H1 (cell line): ENCODE results near the gene HEXIM2. TPM values are rescaled to one million over a fixed set of nuclear protein-coding genes. Genes with fewer than 3 reads are reported as not detected.

Experiments used
- CBX5 ChIP-seq: fragments of 300-800, 300-1000 bp; sonication (generic); IDR thresholded peaks from 2 replicates; pipeline ENCODE4 v1.7.1; 2016; ENCODE audit warnings: antibody characterized with exemption, low read length, low read depth
- GABPA ChIP-seq: IDR thresholded peaks from 2 replicates; pipeline ENCODE4 v1.6.1; 2011; ENCODE audit warnings: mild to moderate bottlenecking, low read length, moderate library complexity, borderline replicate concordance; ENCODE audit not compliant: insufficient read depth
- JUN ChIP-seq: IDR thresholded peaks from 2 replicates; pipeline ENCODE4 v1.6.1; 2011; ENCODE audit warnings: low read depth, mild to moderate bottlenecking, improper control_type of control experiment, low read length
- KDM4A ChIP-seq: IDR thresholded peaks from one replicate; pipeline ENCODE4 v1.7.1; 2012; ENCODE audit warnings: low read depth, mild to moderate bottlenecking, moderate library complexity, low read length, inconsistent platforms; ENCODE audit not compliant: severe bottlenecking
- PHF8 ChIP-seq: fragments of 200-600 bp; sonication (generic); conservative IDR thresholded peaks from 2 replicates; pipeline ENCODE4 v1.7.1; 2012; ENCODE audit warnings: low read depth, mild to moderate bottlenecking, inconsistent platforms, low read length, moderate library complexity
- POLR2A ChIP-seq, 2 experiments: IDR thresholded peaks; 1 replicate in 1 of 2; 2 replicates in 1 of 2; pipeline ENCODE4 v1.6.1; 2011; ENCODE audit warnings: low read depth in 2 of 2, low read length in 2 of 2, mild to moderate bottlenecking in 2 of 2; ENCODE audit errors: control extremely low read depth in 1 of 2
- RNF2 ChIP-seq: fragments of 200-900, 300-1000 bp; sonication (generic); IDR thresholded peaks from 2 replicates; pipeline ENCODE4 v1.7.1; 2016; ENCODE audit warnings: borderline replicate concordance, low read depth, mild to moderate bottlenecking, antibody characterized with exemption, low read length; ENCODE audit not compliant: poor library complexity, severe bottlenecking; ENCODE audit errors: missing control alignments
- SP1 ChIP-seq: IDR thresholded peaks from 2 replicates; pipeline ENCODE4 v1.6.1; 2011; ENCODE audit warnings: low read depth, low read length
- TAF1 ChIP-seq: IDR thresholded peaks from 2 replicates; pipeline ENCODE4 v1.6.1; 2011; ENCODE audit warnings: mild to moderate bottlenecking, low read depth, low read length
- TAF7 ChIP-seq: optimal IDR thresholded peaks from 2 replicates; pipeline ENCODE3; 2011; ENCODE audit warnings: low read depth, mild to moderate bottlenecking, inconsistent platforms, low read length, moderate library complexity, borderline replicate concordance
- polyA plus RNA-seq, 7 experiments: library from polyadenylated mRNA; depleted of rRNA in 3 of 7; stranded (reverse) in 5 of 7; unstranded in 2 of 7; fragments of >200 nt in 5 of 7; fragments of 200-250 nt in 2 of 7; gene quantifications; 1 replicate in 5 of 7; 2 replicates in 1 of 7; 4 replicates in 1 of 7; pipeline versions ENCODE4 v1.2.1 to v1.2.3, GENCODE V29; 2011 to 2013; ENCODE audit warnings: missing spikeins in 2 of 7, mixed read lengths in 2 of 7
- total RNA-seq: library from RNA; stranded (reverse); fragmentation: NEBNext Ultra II Directional; extraction: Animal tissue kit (Norgen Biotek cat#: 25700); gene quantifications from 2 replicates; pipeline ENCODE4 v1.2.1, GENCODE V29; 2021
- TF ChIP-seq, protein P1 (sequence below): IDR thresholded peaks from 2 replicates; pipeline ENCODE4 v1.6.1; 2012; ENCODE audit warnings: inconsistent platforms
- TF ChIP-seq, protein P2 (sequence below): IDR thresholded peaks from 2 replicates; pipeline ENCODE4 v1.6.1; 2011; ENCODE audit warnings: low read length, improper control_type of control experiment

The HEXIM2 gene
- total and polyA plus RNA-seq, 2 of the 8 experiments (the other 6 are each of a cell fraction or from before 2014, with no cell fraction given) = 7.5 to 13.2 TPM

DNA sequence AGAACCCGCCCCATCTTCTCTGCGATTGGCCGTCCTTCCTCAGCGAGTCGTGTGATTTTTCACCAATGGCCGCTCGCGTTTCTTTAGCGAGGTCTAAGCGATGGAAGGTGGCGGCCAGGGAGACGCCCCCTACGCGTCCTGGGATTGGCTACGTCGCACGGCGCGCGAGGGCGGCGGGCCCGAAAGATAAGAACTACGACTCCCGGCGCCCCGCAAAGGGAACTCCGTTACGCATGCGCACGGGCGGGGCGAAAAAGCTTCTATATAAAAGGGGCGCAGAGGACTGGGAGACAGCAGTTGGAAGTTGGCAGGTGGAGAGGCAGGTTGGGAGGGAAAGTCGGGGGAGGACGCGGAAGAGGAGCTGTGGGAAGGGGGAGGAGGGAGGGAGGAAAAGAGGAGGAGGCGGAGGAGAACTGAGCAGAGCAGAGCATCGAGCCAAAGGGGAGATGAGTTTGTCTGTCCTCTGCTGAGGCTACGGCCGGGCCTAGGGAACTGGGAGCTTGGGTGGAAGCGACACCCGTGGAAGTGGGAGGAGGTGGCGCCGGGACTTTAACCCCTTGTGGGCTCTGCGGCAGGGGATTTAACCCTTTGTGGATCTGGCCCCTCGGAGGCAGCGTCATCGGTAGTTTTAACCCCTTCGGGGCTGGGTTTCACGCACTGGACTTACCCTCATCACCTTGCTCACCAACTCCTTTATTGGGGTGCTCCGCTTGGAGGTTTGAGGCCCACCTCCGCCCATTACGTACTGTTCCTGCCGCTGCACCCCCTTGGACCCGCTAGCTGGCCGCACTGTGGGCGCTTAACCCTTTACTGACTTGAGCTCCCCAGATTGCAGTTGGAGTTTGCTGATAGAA is 13.3 kb upstream of the HEXIM2 start, which contains the start of gene HEXIM1 (continued):
- TF ChIP-seq POLR2A (IDR thresholded peaks at IDR 0.05; ENCODE audit: control extremely low read depth in 1 of 2, low read depth in 2 of 2, low read length in 2 of 2) (peak; percentile 99 to 100), TAF7 (peak; percentile 99), TAF1 (peak; percentile 100), JUN (no peak), SP1 (peak; percentile 51), PHF8 (peak; percentile 68), RNF2 (no peak), CBX5 (no peak), GABPA (0 out of 2 replicates have a peak, but pooled peaks have one; percentile 39), KDM4A (peak; percentile 25)
- TF ChIP-seq, protein P1, sequence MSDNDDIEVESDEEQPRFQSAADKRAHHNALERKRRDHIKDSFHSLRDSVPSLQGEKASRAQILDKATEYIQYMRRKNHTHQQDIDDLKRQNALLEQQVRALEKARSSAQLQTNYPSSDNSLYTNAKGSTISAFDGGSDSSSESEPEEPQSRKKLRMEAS = peak; percentile 53
- TF ChIP-seq, protein P2, sequence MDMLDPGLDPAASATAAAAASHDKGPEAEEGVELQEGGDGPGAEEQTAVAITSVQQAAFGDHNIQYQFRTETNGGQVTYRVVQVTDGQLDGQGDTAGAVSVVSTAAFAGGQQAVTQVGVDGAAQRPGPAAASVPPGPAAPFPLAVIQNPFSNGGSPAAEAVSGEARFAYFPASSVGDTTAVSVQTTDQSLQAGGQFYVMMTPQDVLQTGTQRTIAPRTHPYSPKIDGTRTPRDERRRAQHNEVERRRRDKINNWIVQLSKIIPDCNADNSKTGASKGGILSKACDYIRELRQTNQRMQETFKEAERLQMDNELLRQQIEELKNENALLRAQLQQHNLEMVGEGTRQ = no peak
